Stimulated activated CD4-positive, alpha-beta T cell treated with anti-CD3 and anti-CD28 coated beads, Interleukin-12 subunit alpha, Interleukin-12 subunit beta, amount 100 ng/mL, for 24 hours (primary cell): ENCODE measurements around the gene TRAPPC11.

ENCODE experiments used
- DNase-seq, 2 experiments: peaks; one replicate each; pipeline ENCODE4 v3.0.0-alpha.2; 2020; ENCODE audit warnings: low read depth in 2 of 2

TRAPPC11 gene

DNA sequence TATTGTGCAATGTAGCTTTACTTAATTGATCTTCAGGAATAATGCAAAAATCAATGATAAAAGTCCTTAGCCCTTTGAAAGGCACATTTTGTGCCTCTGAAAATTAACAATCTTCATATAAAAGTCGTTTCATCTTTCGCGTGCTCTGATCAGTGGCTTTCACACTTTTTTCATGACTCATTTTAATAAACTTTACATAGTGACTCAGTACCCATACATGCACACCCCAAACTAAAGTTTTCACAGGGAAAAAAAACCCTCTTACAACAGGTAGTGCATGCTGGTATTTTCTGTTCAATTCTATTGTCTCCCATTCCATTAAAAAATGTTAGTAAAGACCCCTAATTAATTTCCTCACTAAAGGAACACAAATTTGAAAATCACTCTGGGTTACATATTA, 21.6 kb upstream of the TRAPPC11 start:
- DNase-seq = no peak

GRCh38 chr4:183638436-183638835, 20.7 kb upstream of the TRAPPC11 start:
- DNase-seq = no peak

DNA sequence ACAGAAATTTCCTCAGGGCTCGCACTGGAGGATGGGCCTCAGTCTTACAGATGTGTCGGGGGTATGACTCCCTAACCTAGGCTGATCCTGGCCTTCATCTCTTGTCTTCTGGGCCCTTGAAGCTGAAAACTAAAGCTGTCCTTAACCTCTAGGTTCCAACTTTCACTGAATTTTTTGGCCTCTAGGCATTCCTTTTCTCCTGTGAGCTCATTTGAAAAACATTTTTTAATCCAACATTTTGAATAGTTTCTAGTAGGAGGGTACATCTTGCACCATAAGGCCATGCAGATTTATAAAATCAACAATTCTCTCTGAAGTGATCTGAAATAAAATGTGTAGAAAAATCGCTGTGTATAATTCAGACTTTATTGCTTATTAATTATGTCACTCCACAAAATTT, 19.8 kb upstream of the TRAPPC11 start:
- DNase-seq = no peak

GRCh38 chr4:183645326-183645725, 13.8 kb upstream of the TRAPPC11 start:
- no peak for DNase-seq

- DNase-seq = no peak
Measured at GRCh38 chr4:183657564-183657963, 1.5 kb upstream of the TRAPPC11 start.

DNA sequence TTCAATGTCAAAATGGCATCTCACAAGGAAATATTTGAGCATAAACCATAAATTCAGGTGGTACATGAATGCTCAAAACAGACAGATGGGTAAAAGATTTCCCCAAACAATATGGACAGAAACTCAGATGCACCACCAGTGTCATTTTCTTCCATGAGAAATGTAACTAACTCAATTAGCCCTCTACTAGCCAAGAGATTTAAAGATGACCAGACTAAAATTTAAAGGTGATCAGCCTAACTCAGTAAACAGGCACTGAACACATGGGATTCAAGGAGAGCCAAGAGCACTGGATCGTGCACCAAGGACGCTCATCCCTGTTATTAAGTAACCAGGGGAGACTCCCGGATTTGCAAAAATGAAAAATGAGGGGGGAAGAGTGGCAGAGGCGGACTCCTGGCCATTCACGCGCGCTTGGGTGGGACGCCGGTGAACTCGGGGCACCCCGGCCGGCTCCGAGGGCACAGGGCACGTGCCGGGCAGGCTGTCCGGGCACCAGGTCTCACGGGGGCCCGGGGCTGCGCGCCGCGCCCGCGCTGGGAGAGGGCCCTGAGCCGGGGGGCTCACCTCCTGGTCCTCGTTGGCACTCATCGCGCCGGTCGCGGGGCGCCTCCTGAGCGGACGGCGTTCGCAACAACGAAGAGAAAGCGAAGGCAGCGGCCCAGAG, 598 bp upstream of the TRAPPC11 start:
- DNase-seq = peak in 1 of 2 experiments; percentile 10

DNA sequence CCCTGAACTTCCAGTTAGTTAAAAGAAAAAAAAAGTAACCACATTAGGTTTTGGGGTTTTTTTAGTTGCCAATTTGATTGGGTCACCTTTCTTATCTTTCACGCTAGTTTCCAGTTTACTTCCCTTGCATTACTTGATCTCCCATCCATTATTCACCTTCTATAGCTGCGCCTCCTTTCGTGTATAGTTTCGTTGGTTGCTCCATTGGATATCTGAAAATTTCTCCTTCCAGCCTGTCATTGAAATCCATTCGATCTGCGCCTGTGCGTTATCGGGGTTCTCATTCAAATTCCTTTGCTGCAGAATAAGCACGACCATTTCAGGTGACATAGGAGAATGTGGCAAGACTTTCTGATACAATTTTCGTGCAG, 764 bp downstream of the TRAPPC11 start:
- no peak for DNase-seq

DNA sequence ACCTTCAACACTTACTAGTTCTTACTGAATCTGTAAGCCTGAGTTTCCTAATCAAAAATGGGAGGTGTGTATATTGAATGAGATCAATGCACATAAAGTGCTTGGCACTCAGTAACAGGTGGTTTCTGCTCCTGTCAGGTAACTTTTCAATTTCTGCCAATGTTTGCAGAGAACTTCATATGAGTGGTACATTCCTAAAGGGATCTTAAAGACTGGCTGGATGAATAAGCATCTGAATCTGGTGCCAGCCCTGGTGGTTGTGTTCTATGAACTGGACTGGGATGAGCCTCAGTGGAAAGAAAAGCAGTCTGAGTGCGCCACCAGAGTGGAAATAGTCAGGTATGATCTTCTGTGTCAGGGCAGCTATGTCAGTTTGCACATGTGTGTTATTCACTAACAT, 7.0 kb downstream of the TRAPPC11 start:
- no peak for DNase-seq

DNA sequence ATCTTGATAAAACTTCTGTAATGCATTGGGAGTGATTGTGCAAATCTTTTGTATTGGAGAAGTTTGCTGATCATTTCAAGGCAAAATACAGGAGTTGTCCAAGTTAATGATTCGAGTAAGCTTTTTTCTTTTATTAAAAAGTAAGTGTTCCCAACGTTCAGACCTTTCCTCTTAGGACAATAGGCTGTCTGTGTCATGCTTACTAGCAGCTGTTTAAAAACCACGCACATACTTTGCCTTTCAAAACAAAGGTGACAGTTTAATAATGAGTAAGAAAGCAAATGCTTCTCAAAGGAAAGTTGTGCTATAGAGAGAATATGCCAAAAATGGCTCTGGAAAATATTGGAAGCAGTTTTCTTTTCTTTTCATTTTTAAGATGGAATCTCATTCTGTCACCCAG, 11.2 kb downstream of the TRAPPC11 start:
- no peak for DNase-seq

- no peak for DNase-seq
Measured at GRCh38 chr4:183670960-183671555, 12.0 kb downstream of the TRAPPC11 start.

GRCh38 chr4:183674153-183674552, 15.1 kb downstream of the TRAPPC11 start:
- DNase-seq = no peak

GRCh38 chr4:183675625-183676024, 16.5 kb downstream of the TRAPPC11 start:
- no peak for DNase-seq

DNA sequence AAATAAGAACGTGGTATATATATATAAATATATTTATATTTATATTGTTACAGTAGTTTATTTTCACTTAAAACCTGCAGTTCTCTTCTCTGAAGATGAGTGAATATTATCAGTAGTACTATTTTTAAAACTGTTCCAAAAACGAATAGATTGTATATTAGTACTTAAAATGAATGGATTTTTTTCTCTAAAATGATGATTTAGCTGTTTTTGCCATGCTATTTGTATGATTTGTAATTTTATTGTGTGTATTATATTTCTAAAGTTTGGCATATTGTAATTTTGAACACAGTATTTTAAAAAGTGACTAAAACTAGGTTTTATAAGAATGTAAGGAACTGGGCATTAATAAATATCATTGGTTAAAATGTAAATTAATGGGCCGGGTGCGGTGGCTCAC, 22.0 kb downstream of the TRAPPC11 start:
- DNase-seq = no peak

GRCh38 chr4:183686461-183686860, 27.4 kb downstream of the TRAPPC11 start:
- DNase-seq = no peak

- DNase-seq = no peak
Measured at GRCh38 chr4:183688216-183688615, 29.1 kb downstream of the TRAPPC11 start.

DNA sequence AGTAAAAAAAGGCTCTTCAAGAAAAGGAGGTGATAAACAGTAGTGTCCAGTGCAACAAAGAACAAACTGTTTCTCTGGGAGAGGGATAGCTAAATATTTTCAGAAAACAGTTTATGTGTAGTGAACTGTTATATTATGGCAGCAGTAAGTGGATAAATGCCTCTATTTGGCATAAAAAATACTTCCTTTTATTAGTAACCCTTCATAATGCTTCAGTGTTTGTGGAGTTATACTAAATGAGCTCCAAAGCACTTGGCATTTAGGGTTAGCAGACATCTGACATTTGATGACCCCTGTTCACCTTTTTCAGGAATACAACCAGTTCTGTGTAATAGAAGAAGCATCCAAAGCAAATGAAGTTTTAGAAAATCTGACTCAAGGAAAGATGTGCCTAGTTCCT, 31.9 kb downstream of the TRAPPC11 start:
- DNase-seq = no peak

- no peak for DNase-seq
Measured at GRCh38 chr4:183691897-183692296, 32.8 kb downstream of the TRAPPC11 start.

DNA sequence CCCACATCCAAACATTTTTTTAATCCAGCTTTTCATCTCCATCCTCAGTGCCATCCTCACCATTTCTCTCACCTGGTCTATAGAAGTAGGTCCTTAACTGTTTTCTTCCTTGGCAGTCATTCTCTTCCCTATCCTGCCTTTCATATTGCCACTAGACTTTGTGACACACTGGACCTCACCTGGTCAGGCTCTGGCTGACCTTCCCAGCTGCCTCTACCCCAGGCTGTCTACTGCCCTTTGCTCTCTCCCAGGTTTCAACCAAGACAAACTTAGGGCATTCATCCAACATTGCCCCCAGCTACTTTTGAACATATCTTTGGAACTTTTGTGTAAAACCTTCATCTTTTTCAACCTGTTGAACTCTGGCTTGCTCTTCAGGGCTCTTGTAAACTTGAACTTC, 39.8 kb downstream of the TRAPPC11 start:
- DNase-seq = no peak

GRCh38 chr4:183700407-183700806, 41.3 kb downstream of the TRAPPC11 start:
- DNase-seq = no peak

GRCh38 chr4:183702492-183702891, 43.4 kb downstream of the TRAPPC11 start:
- no peak for DNase-seq

- DNase-seq = no peak
Measured at GRCh38 chr4:183714626-183715025, 55.5 kb downstream of the TRAPPC11 start.

GRCh38 chr4:183716302-183716701, 57.2 kb downstream of the TRAPPC11 start:
- no peak for DNase-seq

- DNase-seq = no peak
Measured at GRCh38 chr4:183718876-183719275, 59.8 kb downstream of the TRAPPC11 start.
